Measurements from ENCODE around the gene BLACAT1. TPM values are rescaled to one million over a fixed set of nuclear protein-coding genes. Genes with fewer than 3 reads are reported as not detected.
A peak's percentile ranks its signal among the peaks of the same experiment; 100 is the strongest.
"Not testable (repeated sequence)": the region's sequence is repeated elsewhere in the genome, so short reads cannot be mapped to it uniquely, and the experiment has no call there.

The BLACAT1 gene
- total and polyA plus RNA-seq, 7 donors = not detected

DNA sequence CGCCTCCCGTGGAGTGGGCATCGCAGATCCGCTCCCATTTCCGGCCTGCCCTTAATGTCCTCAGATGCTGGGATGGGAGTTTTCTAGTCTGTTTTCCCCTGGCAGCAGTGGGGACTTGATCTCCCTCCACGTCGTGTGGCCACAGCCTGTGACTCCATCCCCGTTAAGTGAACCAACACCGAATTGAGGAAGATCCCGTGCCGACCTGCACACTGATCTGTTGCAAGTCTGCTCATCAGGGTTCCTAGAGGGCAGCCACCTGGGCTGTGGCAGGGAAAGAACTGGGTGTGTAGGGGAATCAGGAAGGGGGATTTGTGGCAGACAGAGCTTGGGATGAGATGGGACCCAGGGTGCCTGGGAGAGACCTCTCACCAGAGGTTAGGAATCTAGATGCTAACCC lies 25.4 kb upstream of the BLACAT1 start:
- ATAC-seq (no peak), DNase-seq (no peak)
- no peak overlapping the region for H3K27ac ChIP-seq
- TF ChIP-seq, protein P1, sequence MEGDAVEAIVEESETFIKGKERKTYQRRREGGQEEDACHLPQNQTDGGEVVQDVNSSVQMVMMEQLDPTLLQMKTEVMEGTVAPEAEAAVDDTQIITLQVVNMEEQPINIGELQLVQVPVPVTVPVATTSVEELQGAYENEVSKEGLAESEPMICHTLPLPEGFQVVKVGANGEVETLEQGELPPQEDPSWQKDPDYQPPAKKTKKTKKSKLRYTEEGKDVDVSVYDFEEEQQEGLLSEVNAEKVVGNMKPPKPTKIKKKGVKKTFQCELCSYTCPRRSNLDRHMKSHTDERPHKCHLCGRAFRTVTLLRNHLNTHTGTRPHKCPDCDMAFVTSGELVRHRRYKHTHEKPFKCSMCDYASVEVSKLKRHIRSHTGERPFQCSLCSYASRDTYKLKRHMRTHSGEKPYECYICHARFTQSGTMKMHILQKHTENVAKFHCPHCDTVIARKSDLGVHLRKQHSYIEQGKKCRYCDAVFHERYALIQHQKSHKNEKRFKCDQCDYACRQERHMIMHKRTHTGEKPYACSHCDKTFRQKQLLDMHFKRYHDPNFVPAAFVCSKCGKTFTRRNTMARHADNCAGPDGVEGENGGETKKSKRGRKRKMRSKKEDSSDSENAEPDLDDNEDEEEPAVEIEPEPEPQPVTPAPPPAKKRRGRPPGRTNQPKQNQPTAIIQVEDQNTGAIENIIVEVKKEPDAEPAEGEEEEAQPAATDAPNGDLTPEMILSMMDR (IDR thresholded peaks at IDR 0.05) = no peak
- 38 to 50% (median 45%) methylated on average over 11 of the region's 11 CpGs for WGBS, 3 donors
- no peaks in the 10 kb centered on the region for H3K9me3 ChIP-seq
- intact Hi-C loops (cut with DNase I) = loop anchor here in 1 of 2 donors (5.0 kb wide), 1 partner anchor 124 kb away; the partner anchor contains the start of gene KLHDC8A
- H3K36me3 ChIP-seq (ENCODE audit: insufficient read depth in 1 of 2, low read depth in 1 of 2) = no peaks in the 10 kb centered on the region
- peaks cover 0 to 38% (median 9%) of the 10 kb centered on the region in 3 donors for H3K27me3 ChIP-seq (ENCODE audit: insufficient read depth in 3 of 3, low read length in 2 of 3)
- no peaks in the 10 kb centered on the region for H3K4me1 ChIP-seq
- H3K4me3 ChIP-seq = no peak overlapping the region

DNA sequence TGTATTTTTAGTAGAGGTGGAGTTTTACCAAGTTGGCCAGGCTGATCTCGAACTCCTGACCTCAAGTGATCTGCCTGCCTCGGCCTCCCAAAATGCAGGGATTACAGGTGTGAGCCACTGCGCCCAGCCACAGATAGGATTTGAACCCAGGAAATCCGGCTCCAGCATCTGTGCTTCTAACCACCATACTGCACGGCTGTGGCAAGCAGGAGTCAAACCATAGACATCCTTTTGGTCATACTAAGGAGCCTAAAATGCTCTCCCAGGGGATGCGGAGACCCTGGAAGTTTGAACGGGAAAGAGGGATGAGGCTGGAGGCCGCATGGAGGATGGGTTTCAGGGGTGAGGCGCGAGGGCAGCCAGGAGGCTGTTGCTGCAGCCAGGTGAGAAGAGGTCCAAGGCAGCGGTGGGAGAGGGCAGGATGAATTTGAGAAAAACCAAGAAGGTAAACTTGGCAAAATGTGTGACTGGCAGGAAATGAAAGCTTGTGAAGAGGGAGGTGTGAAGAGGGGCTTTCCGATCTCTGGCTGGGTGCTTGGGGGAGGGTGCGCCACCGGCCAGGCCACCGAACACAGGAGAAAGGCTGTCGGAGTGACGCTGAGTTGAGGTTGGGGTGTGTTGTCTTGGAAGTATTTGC lies 24.6 kb upstream of the BLACAT1 start:
- 65 to 70% (median 69%) methylated on average over 14 to 17 of the region's 17 CpGs for WGBS, 3 donors
- no peaks in the 10 kb centered on the region for H3K36me3 ChIP-seq (ENCODE audit: insufficient read depth in 1 of 2, low read depth in 1 of 2)
- intact Hi-C loops (cut with DNase I) = loop anchor here in 1 of 2 donors (5.0 kb wide), 1 partner anchor 123 kb away; the partner anchor contains the start of gene KLHDC8A
- no peaks in the 10 kb centered on the region for H3K9me3 ChIP-seq
- TF ChIP-seq, protein P1 (IDR thresholded peaks at IDR 0.05) = no peak
- no peaks in the 10 kb centered on the region for H3K4me1 ChIP-seq
- no peak for ATAC-seq
- no peak for DNase-seq
- H3K4me3 ChIP-seq = no peak overlapping the region
- no peak overlapping the region for H3K27ac ChIP-seq
- peaks cover 0 to 38% (median 9%) of the 10 kb centered on the region in 3 donors for H3K27me3 ChIP-seq (ENCODE audit: insufficient read depth in 3 of 3, low read length in 2 of 3)

DNA sequence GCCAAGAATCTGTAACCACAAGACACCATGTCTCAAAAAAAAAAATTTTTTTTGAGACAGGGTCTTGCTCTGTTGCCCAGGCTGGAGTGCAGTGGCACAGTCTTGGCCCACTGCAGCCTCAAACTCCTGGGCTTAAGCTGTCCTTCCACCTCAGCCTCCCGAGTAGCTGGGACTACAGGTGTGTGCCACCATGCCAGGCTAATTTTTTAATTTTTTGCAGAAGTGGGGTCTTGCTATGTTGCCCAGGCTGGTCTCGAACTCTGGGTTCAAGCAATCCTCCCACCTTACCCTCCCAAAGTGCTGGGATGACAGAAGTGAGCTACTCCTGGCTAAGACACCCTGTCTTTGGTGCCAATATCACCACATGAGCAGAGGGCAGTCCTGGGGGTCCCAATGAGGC lies 23.1 kb upstream of the BLACAT1 start:
- intact Hi-C loops (cut with DNase I) = loop anchor here in 1 of 2 donors (5.0 kb wide), 1 partner anchor 127 kb away; no protein-coding TSS in a partner anchor
- not testable (repeated sequence) for H3K27ac ChIP-seq; ATAC-seq; H3K4me1 ChIP-seq; H3K4me3 ChIP-seq; DNase-seq; H3K36me3 ChIP-seq (ENCODE audit: insufficient read depth in 1 of 2, low read depth in 1 of 2); H3K9me3 ChIP-seq
- whole genome bisulfite sequencing, 3 donors = 82 to 91% (median 90%) methylated on average over 2 of the region's 2 CpGs
- peaks cover 0 to 36% (median 9%) of the 10 kb centered on the region in 3 donors for H3K27me3 ChIP-seq (ENCODE audit: insufficient read depth in 3 of 3, low read length in 2 of 3)

DNA sequence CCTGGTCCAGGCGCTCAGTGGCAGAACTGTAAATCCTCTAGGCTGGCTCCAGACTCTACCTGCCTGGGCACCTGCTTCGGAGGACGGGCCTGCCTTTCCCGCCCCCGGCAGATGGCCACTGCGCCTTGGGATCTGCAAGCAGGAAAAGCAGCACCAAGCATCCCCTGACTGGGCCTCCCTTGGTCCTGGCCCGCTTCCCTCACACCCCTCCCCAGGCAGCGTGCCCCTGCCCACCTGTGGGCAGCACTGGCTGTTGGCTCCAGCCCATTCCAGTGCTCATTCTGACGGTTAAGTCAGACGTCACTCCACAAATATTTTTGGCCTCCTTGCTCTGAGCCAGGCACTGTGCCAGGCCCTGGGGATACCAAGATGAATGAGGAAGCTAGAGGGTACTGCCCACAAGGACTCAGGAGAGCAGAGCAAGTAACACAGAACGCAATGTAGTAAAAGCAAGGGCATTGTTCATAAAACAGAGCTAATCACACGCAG lies 22.0 kb upstream of the BLACAT1 start:
- Histone ChIP-seq H3K4me1 (no peaks in the 10 kb centered on the region), H3K27me3 (ENCODE audit: insufficient read depth in 3 of 3, low read length in 2 of 3) (peaks cover 0 to 38% (median 8%) of the 10 kb centered on the region in 3 donors), H3K27ac (no peak overlapping the region), H3K4me3 (no peak overlapping the region), H3K36me3 (ENCODE audit: insufficient read depth in 1 of 2, low read depth in 1 of 2) (no peaks in the 10 kb centered on the region), H3K9me3 (no peaks in the 10 kb centered on the region)
- peak in 1 of 4 donors; percentile 48 for ATAC-seq
- TF ChIP-seq, protein P1 (IDR thresholded peaks at IDR 0.05) = no peak
- intact Hi-C loops (cut with DNase I) = loop anchor here in 1 of 2 donors (5.0 kb wide), 1 partner anchor 126 kb away; no protein-coding TSS in a partner anchor
- WGBS, 3 donors = 43 to 47% (median 45%) methylated on average over 12 of the region's 12 CpGs
- no peak for DNase-seq

DNA sequence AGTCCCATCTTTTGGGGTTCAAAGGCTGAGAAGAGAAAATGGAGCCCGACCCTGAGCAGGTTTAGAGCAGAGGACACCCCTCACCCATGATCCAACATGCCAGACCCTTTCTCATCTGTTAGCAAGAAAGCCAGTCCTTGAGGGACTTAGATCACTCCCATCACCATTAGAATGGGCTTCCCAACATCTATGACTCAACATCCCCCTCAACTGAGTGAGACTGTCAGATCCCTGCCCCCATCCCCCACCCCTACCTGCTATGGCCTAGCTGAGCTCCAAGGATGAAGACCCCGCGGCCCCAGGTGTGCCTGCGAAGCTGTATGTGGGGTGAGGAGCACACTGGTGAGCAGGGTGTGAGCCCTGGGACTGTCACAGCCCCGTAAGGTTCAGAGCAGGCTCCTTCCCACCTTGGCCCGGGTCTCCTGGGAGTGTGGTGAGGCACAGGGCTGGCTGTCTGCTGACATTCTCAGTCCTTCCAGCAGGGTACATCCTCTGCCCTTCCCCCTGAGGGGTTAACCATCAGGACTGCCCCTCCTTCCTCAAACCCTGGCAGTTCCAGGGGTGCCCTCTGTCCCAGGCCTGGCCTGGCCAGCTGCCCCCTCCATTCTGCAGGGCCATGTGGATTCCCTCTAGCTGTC lies 21.4 kb upstream of the BLACAT1 start:
- H3K9me3 ChIP-seq = no peaks in the 10 kb centered on the region
- 66 to 85% (median 81%) methylated on average over 5 to 6 of the region's 6 CpGs for WGBS, 3 donors

More for the DNA sequence above, 21.4 kb upstream of the BLACAT1 start:
- DNase-seq (no peak), ATAC-seq (no peak)
- H3K27ac ChIP-seq = no peak overlapping the region
- TF ChIP-seq, protein P1 (IDR thresholded peaks at IDR 0.05) = no peak
- H3K4me3 ChIP-seq = no peak overlapping the region
- intact Hi-C loops (cut with DNase I) = loop anchor here in 1 of 2 donors (5.0 kb wide), 1 partner anchor 125 kb away; no protein-coding TSS in a partner anchor
- H3K4me1 ChIP-seq = no peaks in the 10 kb centered on the region
- H3K36me3 ChIP-seq (ENCODE audit: insufficient read depth in 1 of 2, low read depth in 1 of 2) = no peaks in the 10 kb centered on the region
- H3K27me3 ChIP-seq (ENCODE audit: insufficient read depth in 3 of 3, low read length in 2 of 3) = peaks cover 0 to 35% (median 6%) of the 10 kb centered on the region in 3 donors

Measured in psoas muscle (tissue), 8 donors.